H1 (cell line): ENCODE data around the gene RNFT2. TPM values are rescaled to one million over a fixed set of nuclear protein-coding genes. Genes with fewer than 3 reads are reported as not detected.

Source experiments
- CTBP2 ChIP-seq: IDR thresholded peaks from 2 replicates; pipeline ENCODE4 v1.7.0; 2011; ENCODE audit warnings: borderline replicate concordance, mild to moderate bottlenecking, moderate library complexity, mixed read lengths, low read length; ENCODE audit not compliant: insufficient read depth, insufficient read length
- EGR1 ChIP-seq: IDR thresholded peaks from 2 replicates; pipeline ENCODE4 v1.6.1; 2011; ENCODE audit warnings: low read depth, low read length, borderline replicate concordance
- SUZ12 ChIP-seq: fragments of 200-600 bp; sonication (generic); IDR thresholded peaks from 2 replicates; pipeline ENCODE4 v1.6.1; 2012; ENCODE audit warnings: mild to moderate bottlenecking, inconsistent platforms, low read length, moderate library complexity, mixed read lengths
- ZNF274 ChIP-seq: IDR thresholded peaks from 2 replicates; pipeline ENCODE4 v1.7.0; 2012; ENCODE audit warnings: low read length, borderline replicate concordance; ENCODE audit errors: extremely low read depth
- polyA plus RNA-seq, 7 experiments: library from polyadenylated mRNA; depleted of rRNA in 3 of 7; stranded (reverse) in 5 of 7; unstranded in 2 of 7; fragments of >200 nt in 5 of 7; fragments of 200-250 nt in 2 of 7; gene quantifications; 1 replicate in 5 of 7; 2 replicates in 1 of 7; 4 replicates in 1 of 7; pipeline versions ENCODE4 v1.2.1 to v1.2.3, GENCODE V29; 2011 to 2013; ENCODE audit warnings: missing spikeins in 2 of 7, mixed read lengths in 2 of 7
- total RNA-seq: library from RNA; stranded (reverse); fragmentation: NEBNext Ultra II Directional; extraction: Animal tissue kit (Norgen Biotek cat#: 25700); gene quantifications from 2 replicates; pipeline ENCODE4 v1.2.1, GENCODE V29; 2021

Gene RNFT2
- total and polyA plus RNA-seq, 2 of the 8 experiments (the other 6 are each of a cell fraction or from before 2014, with no cell fraction given), result 14.2 to 33.1 TPM

DNA sequence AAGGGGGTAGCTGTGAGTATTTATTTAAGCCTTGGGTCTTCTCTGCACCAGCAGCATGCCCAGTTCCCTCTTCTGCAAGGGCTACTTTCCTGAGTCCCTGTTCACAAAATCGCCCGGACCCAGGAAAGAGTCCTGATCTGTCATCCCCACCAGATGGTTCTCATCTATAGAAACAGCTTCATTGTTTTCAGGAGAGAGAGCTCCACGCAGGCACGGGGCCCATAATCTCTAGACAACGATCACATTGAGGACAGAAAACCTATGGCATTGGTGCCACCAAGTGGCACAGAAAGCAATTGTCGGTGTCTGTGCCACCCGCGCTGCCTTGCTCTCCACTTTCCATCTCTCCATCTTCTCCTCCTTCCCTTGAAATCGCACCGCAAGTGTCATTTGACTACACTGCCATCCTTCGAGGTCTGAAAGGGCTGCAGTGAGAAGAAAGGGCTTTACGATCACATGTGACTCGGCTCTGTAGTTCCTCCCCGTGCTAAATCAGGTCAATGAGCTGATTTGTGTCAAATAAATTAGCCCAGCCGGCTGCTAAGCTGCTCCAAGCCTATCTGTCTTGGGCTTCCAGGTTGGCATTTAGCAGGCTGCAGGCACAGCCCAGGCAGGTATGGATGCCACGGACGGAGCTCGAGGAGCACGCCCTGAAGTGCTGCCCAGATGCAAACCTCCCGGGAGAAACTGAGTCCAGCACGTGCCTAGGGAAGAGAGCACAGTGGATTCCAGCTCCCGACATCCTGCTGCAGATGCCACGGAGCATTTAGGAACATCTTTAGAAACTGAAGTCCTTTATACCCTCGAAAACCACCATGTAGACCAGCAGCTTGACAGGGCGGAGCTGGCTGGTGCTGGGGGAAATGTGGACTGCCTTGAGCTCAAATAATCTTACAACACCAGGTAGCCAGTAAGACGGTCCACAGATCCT, 29.0 kb upstream of the RNFT2 start (continued):
- no peak for TF ChIP-seq EGR1
- no peak for TF ChIP-seq ZNF274
- no peak for TF ChIP-seq SUZ12
- no peak for TF ChIP-seq CTBP2
